LHCN-M2 (cell line): ENCODE measurements around the gene KCNJ18. TPM values are rescaled to one million over a fixed set of nuclear protein-coding genes. Genes with fewer than 3 reads are reported as not detected.
"Not testable (repeated sequence)": the region's sequence is repeated elsewhere in the genome, so short reads cannot be mapped to it uniquely, and the experiment has no call there.

Experiments
- DNase-seq: peaks from one replicate; pipeline ENCODE4 v3.0.0-alpha.2; 2012; ENCODE audit warnings: low read depth
- total RNA-seq: library from RNA; depleted of rRNA; stranded (reverse); fragments of >200 nt; gene quantifications from 2 replicates; pipeline ENCODE4 v1.2.3, GENCODE V29; 2014

KCNJ18 gene
- total RNA-seq, 1 experiment from 2014 or later, result not detected

DNA sequence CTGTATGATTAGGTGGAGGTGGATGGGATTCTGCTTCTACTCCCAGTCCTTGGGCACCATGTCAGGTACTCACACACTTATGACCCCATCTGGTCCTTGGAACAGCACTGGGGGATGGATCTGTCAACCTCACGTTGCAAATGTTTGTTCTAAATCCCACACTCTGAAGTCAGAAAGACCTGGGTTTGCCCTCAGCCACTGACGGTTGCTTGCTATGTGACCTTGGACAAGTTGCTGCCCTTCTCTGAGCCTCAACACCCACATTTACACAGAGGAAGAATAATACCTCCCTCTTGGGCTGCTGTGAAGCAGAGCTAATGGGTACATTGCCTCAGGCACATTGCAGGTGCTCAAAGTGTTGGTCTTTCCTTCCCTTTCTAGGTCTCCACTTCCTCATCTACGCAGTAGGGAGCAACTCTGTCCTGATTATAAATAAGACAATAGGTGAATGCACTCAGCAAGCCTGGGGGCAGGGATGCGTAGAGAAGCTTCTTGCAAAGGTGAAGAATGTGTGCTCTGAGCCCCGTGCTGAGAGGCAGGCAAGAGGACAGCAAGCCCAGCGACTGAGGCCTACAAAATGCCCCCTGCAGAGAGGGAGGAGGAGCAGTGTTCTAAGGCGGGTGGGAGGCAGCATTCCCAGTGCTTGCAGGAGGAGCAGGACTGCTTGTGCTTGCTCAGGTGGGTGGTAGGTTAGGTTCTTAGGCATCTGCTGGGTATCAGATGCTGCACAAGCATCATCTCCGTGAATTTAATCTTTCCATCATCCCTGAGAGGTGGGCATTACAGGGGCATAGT is 21.8 kb upstream of the KCNJ18 start:
- not testable (repeated sequence) for DNase-seq

- DNase-seq, result not testable (repeated sequence)
These were observed 20.9 kb upstream of the KCNJ18 start for GRCh38 chr17:21671437-21671836.

GRCh38 chr17:21671871-21672270 is 20.5 kb upstream of the KCNJ18 start:
- DNase-seq, result not testable (repeated sequence)

DNA sequence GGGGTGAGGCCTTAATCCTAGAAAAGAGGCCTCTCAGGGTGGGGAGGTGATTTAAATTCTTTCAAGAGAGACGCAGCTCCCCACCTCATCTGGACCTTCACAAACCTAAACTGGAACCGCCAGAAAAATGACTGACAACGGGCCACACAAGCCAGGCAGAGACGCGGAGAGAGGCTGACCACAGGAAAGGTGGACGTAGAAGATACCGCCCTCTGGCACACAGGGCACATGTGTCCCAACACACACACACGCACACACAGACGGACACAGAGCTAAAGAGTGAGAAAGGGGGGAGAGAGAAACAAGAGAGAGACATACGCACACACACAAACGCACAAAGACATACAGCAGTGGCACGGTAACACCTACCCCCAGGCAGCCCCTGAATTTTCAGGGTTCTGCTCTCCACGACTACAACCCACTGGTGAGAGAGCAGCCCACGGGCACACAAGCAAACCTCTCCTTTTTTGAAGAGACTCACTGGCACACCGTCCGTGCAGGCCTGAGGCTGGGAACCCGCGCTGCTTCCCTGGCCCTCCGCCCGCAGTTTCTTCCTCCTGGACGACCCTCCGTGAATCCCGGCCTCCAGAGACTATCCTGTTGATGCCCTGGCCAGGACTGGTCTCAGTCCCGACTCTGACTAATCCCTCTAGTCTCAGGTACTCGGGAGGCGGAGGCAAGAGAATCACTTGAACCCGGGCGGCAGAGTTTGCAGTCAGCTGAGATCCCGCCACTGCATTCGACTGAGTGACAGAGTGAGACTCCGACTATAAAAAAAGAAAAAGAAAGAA is 18.7 kb upstream of the KCNJ18 start:
- DNase-seq, result not testable (repeated sequence)

GRCh38 chr17:21674242-21674731 is 18.0 kb upstream of the KCNJ18 start:
- DNase-seq, result no peak

- not testable (repeated sequence) for DNase-seq
These were observed 17.2 kb upstream of the KCNJ18 start for GRCh38 chr17:21674891-21675738.

- not testable (repeated sequence) for DNase-seq
These were observed 16.6 kb upstream of the KCNJ18 start for GRCh38 chr17:21675739-21676130.

- DNase-seq, result no peak
These were observed 15.8 kb upstream of the KCNJ18 start for GRCh38 chr17:21676281-21677111.

GRCh38 chr17:21677126-21677910 is 15.0 kb upstream of the KCNJ18 start:
- no peak for DNase-seq

DNA sequence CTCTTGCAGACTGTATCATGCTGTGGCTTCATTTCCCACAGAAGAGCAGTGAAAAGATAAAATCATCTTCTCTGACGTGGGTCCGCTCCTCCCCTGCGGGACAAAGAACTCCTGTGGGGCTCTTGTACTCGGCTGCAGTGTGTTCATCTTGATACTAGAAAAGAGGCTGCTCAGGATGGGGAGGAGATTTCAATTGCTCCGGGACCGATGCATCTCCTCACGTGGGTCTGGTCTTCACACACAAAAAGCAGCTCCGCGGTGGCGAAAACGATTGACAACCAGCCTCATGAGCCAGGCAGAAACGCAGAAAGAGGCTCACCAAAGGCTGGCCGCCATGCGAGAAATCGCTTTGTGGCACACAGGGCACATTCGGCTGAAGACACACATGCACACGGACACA is 14.4 kb upstream of the KCNJ18 start:
- DNase-seq, result no peak

DNA sequence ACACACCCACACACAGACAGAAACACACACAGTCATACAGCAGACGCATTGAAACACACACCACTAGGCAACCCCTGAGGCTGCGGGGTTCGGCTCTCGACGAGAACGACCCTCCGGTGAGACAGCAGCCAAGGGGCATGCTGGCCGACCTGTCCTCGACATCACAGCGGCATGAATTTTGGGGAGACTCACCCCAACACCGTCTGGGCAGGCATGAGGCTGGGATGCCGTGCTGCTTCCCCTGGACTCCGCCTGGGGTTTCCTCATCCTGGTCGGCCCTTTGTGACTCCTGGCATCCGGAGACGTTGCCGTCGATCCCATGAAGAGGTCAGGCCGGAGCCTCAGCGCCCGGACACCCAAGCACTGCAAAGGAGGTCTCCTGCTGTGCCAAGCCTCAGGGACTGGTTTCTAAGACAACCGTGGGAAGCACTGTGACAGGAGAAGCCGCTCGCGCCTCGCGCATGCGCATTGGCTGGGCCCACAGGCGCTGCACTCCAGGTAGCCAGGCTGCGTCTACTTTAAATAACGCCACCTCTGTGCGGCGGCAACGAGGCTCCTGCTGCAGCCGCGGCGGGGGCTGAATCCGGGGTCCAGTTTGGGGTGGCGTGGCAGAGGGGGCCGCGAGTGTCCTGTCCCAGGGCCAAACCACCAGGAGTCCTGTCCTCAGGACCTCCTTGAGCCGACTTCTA is 13.8 kb upstream of the KCNJ18 start:
- no peak for DNase-seq

- DNase-seq, result no peak
These were observed 12.8 kb upstream of the KCNJ18 start for GRCh38 chr17:21679256-21680146.

- DNase-seq, result no peak
These were observed 12.0 kb upstream of the KCNJ18 start for GRCh38 chr17:21680366-21680765.

- DNase-seq, result not testable (repeated sequence)
These were observed 11.4 kb upstream of the KCNJ18 start for GRCh38 chr17:21680850-21681351.

GRCh38 chr17:21681576-21681975 is 10.7 kb upstream of the KCNJ18 start:
- DNase-seq, result not testable (repeated sequence)

DNA sequence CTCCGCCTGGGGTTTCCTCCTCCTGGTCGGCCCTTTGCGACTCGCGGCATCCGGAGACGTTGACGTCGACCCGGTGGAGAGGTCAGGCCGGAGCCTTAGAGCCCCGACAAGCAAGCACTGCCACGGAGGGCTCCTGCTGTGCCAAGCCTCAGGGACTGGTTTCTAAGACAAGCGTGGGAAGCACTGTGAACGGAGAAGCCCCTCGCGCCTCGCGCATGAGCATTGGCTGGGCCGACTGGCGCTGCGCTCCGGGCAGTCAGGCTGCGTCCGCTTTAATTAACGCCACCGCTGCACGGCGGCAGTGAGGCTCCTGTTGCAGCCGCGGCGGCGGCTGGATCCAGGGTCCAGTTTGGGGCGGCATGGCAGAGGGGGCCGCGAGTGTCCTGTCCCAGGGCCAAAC is 10.2 kb upstream of the KCNJ18 start:
- DNase-seq, result not testable (repeated sequence)

DNA sequence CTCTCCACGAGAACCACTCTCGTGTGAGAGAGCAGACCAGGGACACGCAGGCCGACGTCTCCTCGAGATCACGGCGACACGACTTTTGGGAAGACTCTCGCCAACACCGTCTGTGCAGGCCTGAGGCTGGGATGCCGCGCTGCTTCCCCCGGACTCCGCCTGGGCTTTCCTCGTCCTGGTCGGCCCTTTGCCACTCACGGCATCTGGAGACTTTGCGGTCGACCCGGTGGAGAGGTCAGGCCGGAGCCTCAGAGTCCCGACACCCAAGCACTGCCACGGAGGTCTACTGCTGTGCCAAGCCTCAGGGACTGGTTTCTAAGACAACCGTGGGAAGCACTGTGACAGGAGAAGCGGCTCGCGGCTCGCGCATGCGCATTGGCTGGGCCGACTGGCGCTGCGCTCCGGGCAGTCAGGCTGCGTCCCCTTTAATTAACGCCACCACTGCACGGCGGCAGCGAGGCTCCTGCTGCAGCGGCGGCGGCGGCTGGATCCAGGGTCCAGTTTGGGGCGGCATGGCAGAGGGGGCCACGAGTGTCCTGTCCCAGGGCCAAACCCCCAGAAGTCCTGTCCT is 9.1 kb upstream of the KCNJ18 start:
- DNase-seq, result not testable (repeated sequence)

- DNase-seq, result not testable (repeated sequence)
These were observed 8.4 kb upstream of the KCNJ18 start for GRCh38 chr17:21683897-21684296.
